Measurements from ENCODE around the gene RGL3.

DNA sequence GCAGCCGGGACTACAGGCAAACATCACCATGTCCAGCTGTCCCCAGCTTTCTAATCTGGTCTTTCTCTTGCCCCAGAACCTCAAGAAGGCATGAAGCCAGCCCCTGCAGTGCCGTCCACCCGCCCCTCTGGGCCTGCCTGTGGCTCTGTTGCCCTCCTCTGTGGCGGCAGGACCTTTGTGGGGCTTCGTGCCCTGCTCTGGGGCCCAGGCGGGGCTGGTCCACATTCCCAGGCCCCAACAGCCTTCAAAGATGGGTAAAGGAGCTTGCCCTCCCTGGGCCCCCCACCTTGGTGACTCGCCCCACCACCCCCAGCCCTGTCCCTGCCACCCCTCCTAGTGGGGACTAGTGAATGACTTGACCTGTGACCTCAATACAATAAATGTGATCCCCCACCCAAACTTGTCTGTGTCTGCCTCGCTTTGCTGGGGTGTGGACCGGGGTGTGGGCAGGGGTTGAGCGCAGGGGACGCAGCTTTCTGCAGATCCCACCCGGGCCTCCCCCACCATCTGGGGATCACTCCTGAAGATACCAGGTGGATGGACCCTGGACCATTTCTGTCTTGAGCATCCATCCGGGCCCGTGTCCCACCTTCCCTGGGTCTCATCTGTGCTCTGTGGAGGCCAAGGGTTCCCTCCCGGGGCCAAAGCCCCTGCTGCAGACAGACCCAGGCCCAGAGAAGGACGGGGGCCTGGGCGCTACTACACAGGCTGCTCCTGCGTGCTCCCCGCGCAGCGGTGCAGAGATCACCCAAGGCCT lies 31.6 kb upstream of the RGL3 start:
- TF ChIP-seq POLR2A (IDR thresholded peaks at IDR 0.05; ENCODE audit: low read depth, low read length) (0 out of 2 replicates have a peak, but pooled peaks have one; percentile 27), POLR2AphosphoS5 (IDR thresholded peaks at IDR 0.05; ENCODE audit: low read depth, low read length) (no peak)
